A549 (cell line): ENCODE measurements around the gene RGS6. TPM values are rescaled to one million over a fixed set of nuclear protein-coding genes. Genes with fewer than 3 reads are reported as not detected.

Experiments
- ATAC-seq, 2 experiments: fragments of 200-7000 bp in 1 of 2; fragments of >200 bp in 1 of 2; cut with Nextera tagmentation in 1 of 2; cut with Tn5 transposase in 1 of 2; 3 replicates each; pipeline versions ENCODE4 v1.8.0 to v1.9.1; 2018 to 2020; ENCODE audit warnings: mild to moderate bottlenecking in 1 of 2, moderate library complexity in 1 of 2
- CTCF ChIA-PET: fragments of 300-600 bp; sonication (Branson Sonifier 250); formaldehyde crosslinking; extraction: SDS; loops from one replicate; lab custom pipeline; 2021; ENCODE audit warnings: antibody characterized with exemption, inconsistent platforms; lab: Yijun Ruan, JAX
- POLR2A ChIA-PET: fragments of 350-600 bp; formaldehyde crosslinking; extraction: SDS; loops from one replicate; lab custom pipeline; 2021; ENCODE audit warnings: antibody characterized with exemption, inconsistent platforms; lab: Yijun Ruan, JAX
- DNase-seq, 2 experiments: peaks; one replicate each; pipeline versions ENCODE4 v3.0.0 to v3.0.0-alpha.2; 2011 to 2016; ENCODE audit warnings: low read depth in 1 of 2, low spot score in 1 of 2
- FAIRE-seq: peaks from 2 replicates; lab custom pipeline; 2011; peaks lifted over from hg19 to GRCh38; lab: Jason Lieb, UNC
- H3K27ac ChIP-seq, 2 experiments: fragments of >200 bp; sonication (Bioruptor Twin); formaldehyde crosslinking; 3 replicates each; pipeline ENCODE4 v1.5.1; 2016 to 2017
- H3K4me1 ChIP-seq: fragments of >200 bp; sonication (Bioruptor Twin); formaldehyde crosslinking; 3 replicates; pipeline ENCODE4 v1.6.1; 2016
- H3K4me2 ChIP-seq: fragments of >200 bp; sonication (Bioruptor Twin); formaldehyde crosslinking; 3 replicates; pipeline ENCODE4 v1.6.1; 2016
- H3K4me3 ChIP-seq: fragments of >200 bp; sonication (Bioruptor Twin); formaldehyde crosslinking; 3 replicates; pipeline ENCODE4 v1.5.1; 2016
- H3K9me3 ChIP-seq: fragments of >200 bp; sonication (Bioruptor Twin); formaldehyde crosslinking; 3 replicates; pipeline ENCODE4 v1.6.1; 2016
- BCL3 ChIP-seq: fragments of >200 bp; sonication (Bioruptor Twin); formaldehyde crosslinking; IDR thresholded peaks from 3 replicates; pipeline ENCODE4 v1.6.1; 2016
- CBX2 ChIP-seq: fragments of 200-600 bp; sonication (generic); IDR thresholded peaks from 2 replicates; pipeline ENCODE4 v1.6.1; 2016; ENCODE audit warnings: low read depth, mild to moderate bottlenecking, borderline replicate concordance
- CBX8 ChIP-seq: fragments of 200-600 bp; sonication (generic); IDR thresholded peaks from 2 replicates; pipeline ENCODE4 v1.6.1; 2016
- CHD2 ChIP-seq: fragments of 150-350 bp; IDR thresholded peaks from 2 replicates; pipeline ENCODE4 v1.6.1; 2014; ENCODE audit warnings: low read length; ENCODE audit not compliant: partially characterized antibody
- E2F6 ChIP-seq: IDR thresholded peaks from 2 replicates; pipeline ENCODE4 v1.6.1; 2012; ENCODE audit warnings: low read depth, borderline replicate concordance
- EP300 ChIP-seq, 2 experiments: fragments of >200 bp; sonication (Bioruptor Twin); formaldehyde crosslinking; IDR thresholded peaks; 2 replicates in 1 of 2; 3 replicates in 1 of 2; pipeline ENCODE4 v1.6.1; 2016 to 2017
- ESRRA ChIP-seq: fragments of 150-350 bp; IDR thresholded peaks from 2 replicates; pipeline ENCODE4 v1.6.1; 2014; ENCODE audit warnings: mild to moderate bottlenecking, low read length, borderline replicate concordance
- FOSL2 ChIP-seq, 2 experiments: fragments of 450-650 bp in 1 of 2; fragments of >200 bp in 1 of 2; sonication (Bioruptor Twin) in 1 of 2; formaldehyde crosslinking; IDR thresholded peaks; 2 replicates each; pipeline versions ENCODE4 v1.5.0 to v1.6.1; 2016 to 2020; ENCODE audit warnings: mild to moderate bottlenecking in 1 of 2, moderate library complexity in 1 of 2
- HES2 ChIP-seq: fragments of >200 bp; sonication (Bioruptor Twin); formaldehyde crosslinking; IDR thresholded peaks from 2 replicates; pipeline ENCODE4 v1.6.1; 2016
- HEYL ChIP-seq: fragments of 250-450 bp; sonication (Bioruptor Pico); IDR thresholded peaks from 2 replicates; pipeline ENCODE4 v1.8.0; 2021; ENCODE audit warnings: mild to moderate bottlenecking, moderate library complexity
- HOXB5 ChIP-seq: fragments of 250-450 bp; sonication (Bioruptor Pico); IDR thresholded peaks from 2 replicates; pipeline ENCODE4 v1.5.0; 2020; ENCODE audit warnings: mild to moderate bottlenecking, moderate library complexity
- KDM1A ChIP-seq: fragments of 200-600 bp; sonication (generic); IDR thresholded peaks from 2 replicates; pipeline ENCODE4 v1.6.1; 2016; ENCODE audit warnings: low read depth, mild to moderate bottlenecking
- MAX ChIP-seq: IDR thresholded peaks from 2 replicates; pipeline ENCODE4 v1.6.1; 2012
- MYC ChIP-seq: IDR thresholded peaks from 2 replicates; pipeline ENCODE4 v1.6.1; 2012; ENCODE audit warnings: mild to moderate bottlenecking, inconsistent platforms, low read length, improper control_type of control experiment, borderline replicate concordance
- NPAS2 ChIP-seq: fragments of 250-450 bp; sonication (Bioruptor Pico); IDR thresholded peaks from 2 replicates; pipeline ENCODE4 v1.8.0; 2022; ENCODE audit warnings: mild to moderate bottlenecking, moderate library complexity, borderline replicate concordance
- NR3C1 ChIP-seq: fragments of >200 bp; sonication (Bioruptor Twin); formaldehyde crosslinking; IDR thresholded peaks from 3 replicates; pipeline ENCODE4 v1.6.1; 2017
- POLR2AphosphoS2 ChIP-seq: conservative IDR thresholded peaks from 2 replicates; pipeline ENCODE4 v1.6.1; 2012; ENCODE audit warnings: low read length, improper control_type of control experiment, inconsistent platforms
- RFX5 ChIP-seq: fragments of 450-650 bp; IDR thresholded peaks from 2 replicates; pipeline ENCODE4 v1.7.1; 2014; ENCODE audit warnings: antibody characterized with exemption, mild to moderate bottlenecking, moderate library complexity
- RNF2 ChIP-seq: fragments of 200-600 bp; sonication (generic); IDR thresholded peaks from 2 replicates; pipeline ENCODE4 v1.6.1; 2016; ENCODE audit warnings: low read depth, mild to moderate bottlenecking, antibody characterized with exemption, moderate library complexity, borderline replicate concordance
- SMC3 ChIP-seq: fragments of >200 bp; sonication (Bioruptor Twin); formaldehyde crosslinking; IDR thresholded peaks from 3 replicates; pipeline ENCODE4 v1.6.1; 2018; ENCODE audit warnings: inconsistent platforms
- SREBF2 ChIP-seq: fragments of 450-650 bp; IDR thresholded peaks from 2 replicates; pipeline ENCODE4 v1.6.1; 2014; ENCODE audit warnings: mild to moderate bottlenecking, moderate library complexity
- USF2 ChIP-seq: fragments of 450-650 bp; IDR thresholded peaks from 2 replicates; pipeline ENCODE4 v1.6.1; 2014; ENCODE audit warnings: antibody characterized with exemption
- ZC3H11A ChIP-seq: fragments of 450-650 bp; IDR thresholded peaks from 2 replicates; pipeline ENCODE4 v1.6.1; 2014; ENCODE audit warnings: antibody characterized with exemption, mild to moderate bottlenecking
- ZFP36 ChIP-seq: fragments of 450-650 bp; IDR thresholded peaks from 2 replicates; pipeline ENCODE4 v1.6.1; 2014; ENCODE audit warnings: borderline replicate concordance; ENCODE audit not compliant: partially characterized antibody
- ZNF302 ChIP-seq: fragments of 250-450 bp; sonication (Bioruptor Pico); IDR thresholded peaks from 2 replicates; pipeline ENCODE4 v1.9.0; 2021; ENCODE audit warnings: inconsistent platforms, mild to moderate bottlenecking, moderate library complexity
- WGBS: methylation state at CpG from one replicate; pipeline ENCODE4 v1.1.6; 2017; ENCODE audit errors: missing lambda C conversion rate; 5-methylcytosine and 5-hydroxymethylcytosine counted together
- polyA plus RNA-seq, 4 experiments: library from polyadenylated mRNA; depleted of rRNA in 3 of 4; stranded (reverse); fragments of >200 nt; fragmentation: RNase III in 1 of 4; extraction: RNeasy Plus Mini Kit Qiagen cat#74134 plus additional on column Dnase treatment in 1 of 4; gene quantifications; 2 replicates in 3 of 4; 3 replicates in 1 of 4; pipeline ENCODE4 v1.2.3, GENCODE V29; 2011 to 2017

RGS6 gene
- polyA plus RNA-seq, 2 of the 4 experiments (the other 2 are of a cell fraction): not detected

GRCh38 chr14:72278316-72278715 lies 346.1 kb downstream of the RGS6 start:
- H3K4me2 ChIP-seq: no peak overlapping the region
- peaks cover 3% of the 10 kb centered on the region; the same call in 2 of the 3 replicates for H3K9me3 ChIP-seq
- TF ChIP-seq RFX5 (no peak), NR3C1 (no peak), KDM1A (no peak), FOSL2 (IDR thresholded peaks at IDR 0.05) (no peak), FOSL2 (CRISPR knock-in tag; IDR thresholded peaks at IDR 0.05) (no peak), CBX2 (no peak), EP300 (IDR thresholded peaks at IDR 0.05) (no peak), RNF2 (no peak), E2F6 (no peak), CHD2 (no peak), HOXB5 (CRISPR knock-in tag) (no peak), CBX8 (no peak)
- TF ChIP-seq, all 56 proteins: peak for 0
- no peak overlapping the region for H3K4me3 ChIP-seq
- POLR2A ChIA-PET: no interaction called here
- no peaks in the 10 kb centered on the region for H3K4me1 ChIP-seq
- FAIRE-seq (no peak), DNase-seq (no peak), ATAC-seq (no peak)
- CTCF ChIA-PET: no interaction called here
- WGBS: 10% methylated on average over 3 of the region's 3 CpGs
- H3K27ac ChIP-seq: no peak overlapping the region

- TF ChIP-seq ZNF302 (CRISPR knock-in tag): no peak
- peak; percentile 62 for TF ChIP-seq ZFP36
- no peak for TF ChIP-seq MYC
- H3K27ac ChIP-seq: no peak overlapping the region
- H3K4me2 ChIP-seq: no peak overlapping the region
- no peaks in the 10 kb centered on the region for H3K4me1 ChIP-seq
- ATAC-seq (no peak), FAIRE-seq (no peak), DNase-seq (no peak)
- 26% methylated on average over 4 of the region's 4 CpGs for WGBS
- ChIA-PET POLR2A (no interaction called here), CTCF (interaction anchor here (0.6 kb wide), 1 partner anchor 525 kb away, joined by 3 read pairs; no protein-coding TSS in a partner anchor)
- no peak overlapping the region for H3K4me3 ChIP-seq
- H3K9me3 ChIP-seq: peaks cover 6% of the 10 kb centered on the region; the same call in 2 of the 3 replicates
Measured at GRCh38 chr14:72284176-72284575, 351.9 kb downstream of the RGS6 start.

GRCh38 chr14:72290241-72290640 lies 358.0 kb downstream of the RGS6 start:
- no peak for FAIRE-seq
- H3K4me2 ChIP-seq: no peak overlapping the region
- WGBS: 24% methylated on average over 4 of the region's 4 CpGs
- no peak for ATAC-seq
- no peak overlapping the region for H3K27ac ChIP-seq
- DNase-seq: no peak
- no peak for TF ChIP-seq MAX
- no peak for TF ChIP-seq SREBF2
- TF ChIP-seq ZC3H11A: no peak
- TF ChIP-seq USF2: no peak
- TF ChIP-seq POLR2AphosphoS2: no peak
- no peak for TF ChIP-seq SMC3
- no peak for TF ChIP-seq ESRRA
- no peak for TF ChIP-seq NPAS2
- no peak for TF ChIP-seq HEYL
- no peak for TF ChIP-seq HES2
- no peak for TF ChIP-seq BCL3
- ChIA-PET POLR2A (no interaction called here), CTCF (interaction anchor here (1.0 to 1.5 kb wide), 2 partner anchors 12 to 131 kb away, joined by 3 to 4 read pairs; no protein-coding TSS in a partner anchor)
- 0 out of 3 replicates have a peak, but pooled peaks cover 4% of the 10 kb centered on the region for H3K9me3 ChIP-seq
- H3K4me1 ChIP-seq: no peaks in the 10 kb centered on the region
- H3K4me3 ChIP-seq: no peak overlapping the region
